HCT116 (cell line): ENCODE results near the gene HNF1B. TPM values are rescaled to one million over a fixed set of nuclear protein-coding genes. Genes with fewer than 3 reads are reported as not detected.

Source experiments
- ATAC-seq: fragments of 200-7000 bp; cut with Tn5 transposase; 2 replicates; pipeline ENCODE4 v1.9.1; 2020; ENCODE audit warnings: mild to moderate bottlenecking, moderate library complexity
- BruUV-seq: library from RNA; stranded (reverse); fragments of 400-500 nt; replicated peaks from 2 replicates; lab custom pipeline; 2021; lab: Mats Ljungman, UMichigan
- CTCF ChIA-PET: fragments of 300-600 bp; sonication (Branson Sonifier 250); formaldehyde crosslinking; loops from one replicate; lab custom pipeline; 2021; ENCODE audit warnings: antibody characterized with exemption; lab: Charles Lee
- POLR2A ChIA-PET: fragments of 300-600, 350-600 bp; sonication (Branson Sonifier 250); formaldehyde crosslinking; loops from one replicate; lab custom pipeline; 2021; ENCODE audit warnings: antibody characterized with exemption; lab: Charles Lee
- RAD21 ChIA-PET, 2 experiments: fragments of 300-600 bp; sonication (Branson Sonifier 250); formaldehyde crosslinking; loops; one replicate each; lab custom pipeline; 2023; ENCODE audit warnings: low total read pairs in 2 of 2; ENCODE audit not compliant: uncharacterized antibody in 2 of 2, unreplicated experiment in 2 of 2, low non-redundant PET in 1 of 2; lab: Charles Lee
- DNase-seq: peaks from one replicate; pipeline ENCODE4 v3.0.0-alpha.2; 2010; ENCODE audit warnings: low read depth, low spot score
- H2AFZ ChIP-seq: fragments of 200-600 bp; shearing (Covaris generic), sonication (generic); 2 replicates; pipeline ENCODE4 v1.6.1; 2017; ENCODE audit warnings: low read depth, mixed run types, mixed read lengths, antibody characterized with exemption, low read length; ENCODE audit not compliant: poor library complexity, severe bottlenecking
- H3K27ac ChIP-seq: 2 replicates; pipeline ENCODE4 v1.5.1; 2012; ENCODE audit warnings: low read depth, low read length
- H3K27me3 ChIP-seq: fragments of 200-600 bp; sonication (generic); 2 replicates; pipeline ENCODE4 v1.6.1; 2016; ENCODE audit warnings: mixed run types, low read length, mixed read lengths; ENCODE audit not compliant: insufficient read depth
- H3K36me3 ChIP-seq, 2 experiments: fragments of 200-500 bp in 1 of 2; fragments of 200-600 bp in 1 of 2; sonication (Bioruptor generic) in 1 of 2; sonication (generic) in 1 of 2; 2 replicates each; pipeline versions ENCODE4 v1.5.1 to v1.6.1; 2014 to 2016; ENCODE audit warnings: low read length in 2 of 2, inconsistent platforms in 1 of 2, mixed read lengths in 1 of 2, mixed run types in 1 of 2; ENCODE audit not compliant: insufficient read depth in 2 of 2, control insufficient read depth in 1 of 2
- H3K4me1 ChIP-seq, 2 experiments: fragments of 200-600 bp in 1 of 2; sonication (generic) in 1 of 2; 2 replicates each; pipeline versions ENCODE4 v1.5.1 to v1.6.1; 2012 to 2017; ENCODE audit warnings: low read length in 2 of 2, inconsistent platforms in 1 of 2, mild to moderate bottlenecking in 1 of 2, mixed read lengths in 1 of 2, mixed run types in 1 of 2, moderate library complexity in 1 of 2; ENCODE audit not compliant: insufficient read depth in 2 of 2, control insufficient read depth in 1 of 2
- H3K4me2 ChIP-seq: fragments of 200-600 bp; sonication (generic); 2 replicates; pipeline ENCODE4 v1.6.1; 2017; ENCODE audit warnings: mixed run types, low read length, mixed read lengths
- H3K4me3 ChIP-seq, 2 experiments: fragments of 200-600 bp in 1 of 2; sonication (generic) in 1 of 2; replicated peaks in 1 of 2; 2 replicates each; pipeline ENCODE4 v1.5.1; 2011 to 2016; ENCODE audit warnings: low read length in 2 of 2, control low read depth in 1 of 2, low read depth in 1 of 2, mild to moderate bottlenecking in 1 of 2, mixed read lengths in 1 of 2, mixed run types in 1 of 2
- H3K79me2 ChIP-seq: fragments of 200-600 bp; sonication (generic); 2 replicates; pipeline ENCODE4 v1.6.1; 2017; ENCODE audit warnings: mild to moderate bottlenecking, mixed run types, low read length, moderate library complexity, mixed read lengths; ENCODE audit not compliant: insufficient read depth
- H3K9ac ChIP-seq: fragments of 200-600 bp; sonication (generic); 2 replicates; pipeline ENCODE4 v1.6.1; 2016; ENCODE audit warnings: low read length, mixed read lengths
- H3K9me2 ChIP-seq: fragments of 200-600 bp; sonication (generic), shearing (Covaris generic); 2 replicates; pipeline ENCODE4 v1.6.1; 2017; ENCODE audit warnings: mixed run types, mild to moderate bottlenecking, moderate library complexity; ENCODE audit not compliant: insufficient read depth
- H3K9me3 ChIP-seq, 2 experiments: fragments of 200-500 bp in 1 of 2; fragments of 200-600 bp in 1 of 2; sonication (Bioruptor generic) in 1 of 2; sonication (generic) in 1 of 2; 2 replicates each; pipeline ENCODE4 v1.6.1; 2014 to 2017; ENCODE audit warnings: low read length in 2 of 2, mixed read lengths in 2 of 2, inconsistent platforms in 1 of 2, low read depth in 1 of 2, mild to moderate bottlenecking in 1 of 2, mixed run types in 1 of 2, moderate library complexity in 1 of 2; ENCODE audit not compliant: control insufficient read depth in 1 of 2, insufficient read depth in 1 of 2
- H4K20me1 ChIP-seq: fragments of 200-600 bp; sonication (generic), shearing (Covaris generic); 2 replicates; pipeline ENCODE4 v1.6.1; 2017; ENCODE audit warnings: mixed run types, mild to moderate bottlenecking, moderate library complexity; ENCODE audit not compliant: insufficient read depth
- CBX3 ChIP-seq: IDR thresholded peaks from 2 replicates; pipeline ENCODE4 v1.6.1; 2012; ENCODE audit warnings: low read depth
- EZH2phosphoT487 ChIP-seq: fragments of 200-600 bp; IDR thresholded peaks from 2 replicates; pipeline ENCODE4 v1.6.1; 2018; ENCODE audit warnings: antibody characterized with exemption, borderline replicate concordance
- FOSL1 ChIP-seq: IDR thresholded peaks from 2 replicates; pipeline ENCODE4 v1.6.1; 2012; ENCODE audit warnings: low read depth
- POLR2A ChIP-seq: IDR thresholded peaks from 2 replicates; pipeline ENCODE4 v1.7.0; 2011; ENCODE audit warnings: borderline replicate concordance; ENCODE audit not compliant: insufficient read depth, insufficient read length; ENCODE audit errors: extremely low read depth
- SIN3A ChIP-seq: IDR thresholded peaks from 2 replicates; pipeline ENCODE4 v1.6.1; 2012; ENCODE audit warnings: low read depth
- SP1 ChIP-seq: IDR thresholded peaks from 2 replicates; pipeline ENCODE4 v1.6.1; 2012; ENCODE audit warnings: low read depth
- SRF ChIP-seq: IDR thresholded peaks from 2 replicates; pipeline ENCODE4 v1.6.1; 2012; ENCODE audit warnings: low read depth
- YY1 ChIP-seq: IDR thresholded peaks from 2 replicates; pipeline ENCODE4 v1.6.1; 2011; ENCODE audit warnings: low read length, low read depth, moderate library complexity, mild to moderate bottlenecking; ENCODE audit not compliant: insufficient replicate concordance; ENCODE audit errors: extremely low read depth
- ZFX ChIP-seq: fragments of 450-650 bp; IDR thresholded peaks from 2 replicates; pipeline ENCODE4 v1.6.1; 2017
- intact Hi-C: fragments of 100-400 bp; cut with micrococcal nuclease; formaldehyde crosslinking; loops from 2 replicates; pipeline ENCODE4 v1.10.0; 2022
- total RNA-seq: library from RNA; stranded (reverse); gene quantifications from one replicate; pipeline ENCODE4 v1.2.1, GENCODE V29; 2021; ENCODE audit not compliant: unreplicated experiment
- TF ChIP-seq, protein P1 (sequence below), 3 experiments: fragments of 200-600 bp in 1 of 3; sonication (generic) in 1 of 3; IDR thresholded peaks in 2 of 3; conservative IDR thresholded peaks in 1 of 3; 2 replicates each; pipeline ENCODE4 v1.5.1; 2012 to 2017; ENCODE audit warnings: low read depth in 2 of 3, low read length in 2 of 3, antibody characterized with exemption in 1 of 3, borderline replicate concordance in 1 of 3, control low read depth in 1 of 3, mild to moderate bottlenecking in 1 of 3, mixed read lengths in 1 of 3, mixed run types in 1 of 3, moderate library complexity in 1 of 3; ENCODE audit not compliant: insufficient read depth in 1 of 3
- TF ChIP-seq, protein P2 (sequence below): IDR thresholded peaks from 2 replicates; pipeline ENCODE4 v1.6.1; 2012

Gene HNF1B
- total RNA-seq, 1 experiment from 2014 or later = 3.6 TPM

DNA sequence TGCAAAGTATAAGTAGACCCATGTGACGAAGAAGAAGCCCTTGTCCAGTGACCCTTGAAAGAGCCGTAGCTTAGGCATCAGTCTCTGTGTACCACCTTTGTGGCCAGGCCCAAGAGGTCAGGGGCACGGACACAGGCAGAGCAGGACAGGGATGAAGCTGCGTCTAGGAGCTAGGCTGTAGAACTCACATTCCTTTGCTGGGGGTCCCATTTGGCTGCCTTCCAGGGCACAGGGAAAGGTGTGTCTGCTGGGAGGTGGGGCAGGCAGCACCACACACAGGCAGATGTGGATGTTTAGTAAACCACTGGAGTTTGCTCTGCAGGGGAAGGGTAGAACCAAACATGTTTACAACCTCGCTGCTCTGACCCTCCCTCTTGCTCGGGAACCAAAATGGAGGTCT is 33.7 kb downstream of the HNF1B start (continued):
- no peak for TF ChIP-seq CBX3
- TF ChIP-seq YY1 = no peak
- no peak for TF ChIP-seq POLR2A
- no peak for TF ChIP-seq EZH2phosphoT487

DNA sequence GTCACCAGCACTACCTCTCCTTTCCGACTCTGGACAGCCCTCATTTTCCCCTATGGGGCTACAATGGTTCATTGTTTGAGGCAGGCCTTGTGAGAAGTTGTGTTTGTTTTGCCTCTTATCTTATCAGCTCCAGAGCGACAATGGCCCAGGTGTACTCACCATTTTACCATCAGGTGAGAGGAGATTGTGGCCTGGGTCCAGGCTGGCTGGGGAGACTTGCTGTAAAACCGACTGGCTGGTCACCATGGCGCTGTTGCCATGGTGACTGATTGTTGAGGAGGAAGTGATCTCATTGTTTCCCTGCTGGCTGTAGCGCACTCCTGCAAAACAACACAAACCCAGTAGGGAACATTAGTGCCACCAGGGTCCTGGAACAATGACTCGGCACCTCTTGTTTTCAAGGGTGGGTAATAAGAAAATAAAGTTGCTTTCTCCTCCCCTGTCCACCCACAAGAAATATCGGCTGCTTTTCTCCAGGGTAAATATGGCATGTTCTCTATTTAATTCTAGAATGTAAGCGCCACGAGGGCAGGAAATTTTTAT is 34.4 kb downstream of the HNF1B start:
- H3K9me3 ChIP-seq = no peaks in the 10 kb centered on the region
- no peak overlapping the region for H2AFZ ChIP-seq
- intact Hi-C loops = no loop called here
- TF ChIP-seq SIN3A (no peak), CBX3 (no peak), EZH2phosphoT487 (no peak), SP1 (no peak), ZFX (no peak), FOSL1 (no peak), SRF (no peak)
- TF ChIP-seq, protein P1, sequence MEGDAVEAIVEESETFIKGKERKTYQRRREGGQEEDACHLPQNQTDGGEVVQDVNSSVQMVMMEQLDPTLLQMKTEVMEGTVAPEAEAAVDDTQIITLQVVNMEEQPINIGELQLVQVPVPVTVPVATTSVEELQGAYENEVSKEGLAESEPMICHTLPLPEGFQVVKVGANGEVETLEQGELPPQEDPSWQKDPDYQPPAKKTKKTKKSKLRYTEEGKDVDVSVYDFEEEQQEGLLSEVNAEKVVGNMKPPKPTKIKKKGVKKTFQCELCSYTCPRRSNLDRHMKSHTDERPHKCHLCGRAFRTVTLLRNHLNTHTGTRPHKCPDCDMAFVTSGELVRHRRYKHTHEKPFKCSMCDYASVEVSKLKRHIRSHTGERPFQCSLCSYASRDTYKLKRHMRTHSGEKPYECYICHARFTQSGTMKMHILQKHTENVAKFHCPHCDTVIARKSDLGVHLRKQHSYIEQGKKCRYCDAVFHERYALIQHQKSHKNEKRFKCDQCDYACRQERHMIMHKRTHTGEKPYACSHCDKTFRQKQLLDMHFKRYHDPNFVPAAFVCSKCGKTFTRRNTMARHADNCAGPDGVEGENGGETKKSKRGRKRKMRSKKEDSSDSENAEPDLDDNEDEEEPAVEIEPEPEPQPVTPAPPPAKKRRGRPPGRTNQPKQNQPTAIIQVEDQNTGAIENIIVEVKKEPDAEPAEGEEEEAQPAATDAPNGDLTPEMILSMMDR (IDR thresholded peaks at IDR 0.05 in 2 of 3, conservative IDR thresholded peaks at IDR 0.05 in 1 of 3; ENCODE audit: borderline replicate concordance in 1 of 3, insufficient read depth in 1 of 3, low read depth in 2 of 3, low read length in 2 of 3) = no peak
- TF ChIP-seq, protein P2, sequence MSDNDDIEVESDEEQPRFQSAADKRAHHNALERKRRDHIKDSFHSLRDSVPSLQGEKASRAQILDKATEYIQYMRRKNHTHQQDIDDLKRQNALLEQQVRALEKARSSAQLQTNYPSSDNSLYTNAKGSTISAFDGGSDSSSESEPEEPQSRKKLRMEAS = no peak
- peak; percentile 22 for DNase-seq
- ChIA-PET POLR2A (no interaction called here), CTCF (no interaction called here), RAD21 (no interaction called here)
- H3K9me2 ChIP-seq = no peaks in the 10 kb centered on the region
- 0 out of 2 replicates have a peak overlapping the region, but pooled peaks have one; percentile 11 for H3K4me2 ChIP-seq
- peaks cover 7 to 18% of the 10 kb centered on the region in 2 experiments for H3K4me1 ChIP-seq
- H4K20me1 ChIP-seq = no peaks in the 10 kb centered on the region
- no peaks in the 10 kb centered on the region for H3K36me3 ChIP-seq
- BruUV-seq = no TSS peak
- H3K79me2 ChIP-seq = no peaks in the 10 kb centered on the region
- no peak overlapping the region for H3K4me3 ChIP-seq
- ATAC-seq = peak; percentile 53
- H3K27me3 ChIP-seq = no peaks in the 10 kb centered on the region
- no peak overlapping the region for H3K9ac ChIP-seq
- H3K27ac ChIP-seq = no peak overlapping the region
